H9 (cell line): Measurements from ENCODE around the gene TOGARAM1. TPM values are rescaled to one million over a fixed set of nuclear protein-coding genes. Genes with fewer than 3 reads are reported as not detected.

Experiments used
- DNase-seq: peaks from one replicate; pipeline ENCODE4 v3.0.0-alpha.2; 2017
- H2AFZ ChIP-seq: one replicate; pipeline ENCODE4 v1.6.1; 2013; ENCODE audit warnings: mild to moderate bottlenecking, low read length, control low read depth, moderate library complexity
- H2AK5ac ChIP-seq: 2 replicates; pipeline ENCODE4 v1.6.1; 2013; ENCODE audit warnings: low read length, control low read depth, mixed read lengths; ENCODE audit not compliant: insufficient read length
- H2BK120ac ChIP-seq: one replicate; pipeline ENCODE4 v1.6.1; 2013; ENCODE audit warnings: low read depth, mild to moderate bottlenecking, low read length, control low read depth, inconsistent platforms; ENCODE audit not compliant: poor library complexity, severe bottlenecking
- H2BK12ac ChIP-seq: 2 replicates; pipeline ENCODE4 v1.6.1; 2013; ENCODE audit warnings: low read length, control low read depth, mixed read lengths, low read depth; ENCODE audit not compliant: insufficient read length
- H2BK15ac ChIP-seq: 2 replicates; pipeline ENCODE4 v1.6.1; 2013; ENCODE audit warnings: low read depth, low read length, control low read depth
- H2BK20ac ChIP-seq: one replicate; pipeline ENCODE4 v1.6.1; 2013; ENCODE audit warnings: low read depth, mild to moderate bottlenecking, low read length, control low read depth, inconsistent platforms; ENCODE audit not compliant: poor library complexity, severe bottlenecking
- H2BK5ac ChIP-seq: 2 replicates; pipeline ENCODE4 v1.6.1; 2013; ENCODE audit warnings: low read length, control low read depth, mixed read lengths; ENCODE audit not compliant: insufficient read length
- H3K14ac ChIP-seq: 2 replicates; pipeline ENCODE4 v1.6.1; 2013; ENCODE audit warnings: low read length, control low read depth; ENCODE audit not compliant: insufficient read depth
- H3K18ac ChIP-seq: 2 replicates; pipeline ENCODE4 v1.6.1; 2013; ENCODE audit warnings: low read depth, mild to moderate bottlenecking, mixed read lengths, low read length, control low read depth; ENCODE audit not compliant: insufficient read length
- H3K23ac ChIP-seq: 2 replicates; pipeline ENCODE4 v1.6.1; 2013; ENCODE audit warnings: low read length, control low read depth, mixed read lengths, low read depth; ENCODE audit not compliant: insufficient read length
- H3K23me2 ChIP-seq: 2 replicates; pipeline ENCODE4 v1.6.1; 2013; ENCODE audit warnings: low read depth, mild to moderate bottlenecking, mixed read lengths, low read length, control low read depth; ENCODE audit not compliant: insufficient read length, poor library complexity, severe bottlenecking
- H3K27ac ChIP-seq: 2 replicates; pipeline ENCODE4 v1.5.1; 2013; ENCODE audit warnings: low read length, control low read depth, mixed read lengths, low read depth; ENCODE audit not compliant: insufficient read length
- H3K27me3 ChIP-seq: 2 replicates; pipeline ENCODE4 v1.6.1; 2013; ENCODE audit warnings: low read length, control low read depth, inconsistent platforms; ENCODE audit not compliant: insufficient read depth
- H3K4ac ChIP-seq: 2 replicates; pipeline ENCODE4 v1.6.1; 2013; ENCODE audit warnings: low read depth, mild to moderate bottlenecking, control low read depth, inconsistent platforms, low read length, moderate library complexity
- H3K4me1 ChIP-seq: 2 replicates; pipeline ENCODE4 v1.6.1; 2013; ENCODE audit warnings: low read length, control low read depth, inconsistent platforms; ENCODE audit not compliant: insufficient read depth
- H3K4me2 ChIP-seq: 2 replicates; pipeline ENCODE4 v1.6.1; 2013; ENCODE audit warnings: low read length, control low read depth, mixed read lengths; ENCODE audit not compliant: insufficient read length, insufficient read depth
- H3K56ac ChIP-seq: 2 replicates; pipeline ENCODE4 v1.6.1; 2013; ENCODE audit warnings: low read depth, mild to moderate bottlenecking, mixed read lengths, low read length, control low read depth; ENCODE audit not compliant: insufficient read length
- H3K79me1 ChIP-seq: 2 replicates; pipeline ENCODE4 v1.6.1; 2013; ENCODE audit warnings: low read depth, mild to moderate bottlenecking, moderate library complexity, low read length, control low read depth, inconsistent platforms; ENCODE audit not compliant: insufficient read depth, poor library complexity, severe bottlenecking
- H3K79me2 ChIP-seq: 2 replicates; pipeline ENCODE4 v1.6.1; 2013; ENCODE audit warnings: low read length, control low read depth, inconsistent platforms; ENCODE audit not compliant: insufficient read depth
- H3K9ac ChIP-seq: 2 replicates; pipeline ENCODE4 v1.6.1; 2013; ENCODE audit warnings: low read length, control low read depth, mixed read lengths; ENCODE audit not compliant: insufficient read length; ENCODE audit errors: extremely low read depth
- H3K9me3 ChIP-seq: one replicate; pipeline ENCODE4 v1.6.1; 2013; ENCODE audit warnings: low read depth, low read length, inconsistent platforms; ENCODE audit not compliant: control insufficient read depth
- H3T11ph ChIP-seq: one replicate; pipeline ENCODE4 v1.6.1; 2013; ENCODE audit warnings: mild to moderate bottlenecking, low read length, control low read depth, inconsistent platforms
- H4K20me1 ChIP-seq: one replicate; pipeline ENCODE4 v1.6.1; 2013; ENCODE audit not compliant: control insufficient read depth, insufficient read length, insufficient read depth
- H4K5ac ChIP-seq: 2 replicates; pipeline ENCODE4 v1.6.1; 2013; ENCODE audit warnings: low read depth, mild to moderate bottlenecking, mixed read lengths, low read length, control low read depth; ENCODE audit not compliant: insufficient read length
- H4K8ac ChIP-seq: replicated peaks from 2 replicates; pipeline ENCODE4 v1.6.1; 2013; ENCODE audit warnings: low read length, control low read depth, mixed read lengths, low read depth; ENCODE audit not compliant: insufficient read length
- H4K91ac ChIP-seq: 2 replicates; pipeline ENCODE4 v1.6.1; 2013; ENCODE audit warnings: low read depth, mild to moderate bottlenecking, moderate library complexity, mixed read lengths, low read length, control low read depth; ENCODE audit not compliant: insufficient read length
- H3K27ac Mint-ChIP-seq, 3 experiments: 2 replicates in 2 of 3; 3 replicates in 1 of 3; pipeline ENCODE4 v1.8.0; 2020 to 2021; ENCODE audit warnings: mixed read lengths in 3 of 3, mild to moderate bottlenecking in 1 of 3, moderate library complexity in 1 of 3
- H3K27me3 Mint-ChIP-seq: 2 replicates; pipeline ENCODE4 v1.8.0; 2021; ENCODE audit warnings: low read depth, mild to moderate bottlenecking, moderate library complexity, mixed read lengths
- H3K36me3 Mint-ChIP-seq, 3 experiments: 2 replicates in 2 of 3; 3 replicates in 1 of 3; pipeline ENCODE4 v1.8.0; 2020 to 2021; ENCODE audit warnings: low read depth in 3 of 3, mixed read lengths in 3 of 3; ENCODE audit not compliant: insufficient read depth in 1 of 3
- H3K4me1 Mint-ChIP-seq, 2 experiments: 2 replicates each; pipeline ENCODE4 v1.8.0; 2020; ENCODE audit warnings: mixed read lengths in 2 of 2
- H3K4me3 Mint-ChIP-seq, 2 experiments: 2 replicates in 1 of 2; 3 replicates in 1 of 2; pipeline ENCODE4 v1.8.0; 2020 to 2021; ENCODE audit warnings: mild to moderate bottlenecking in 2 of 2, mixed read lengths in 2 of 2, moderate library complexity in 1 of 2
- H3K9me3 Mint-ChIP-seq, 2 experiments: 2 replicates in 1 of 2; 3 replicates in 1 of 2; pipeline ENCODE4 v1.8.0; 2020; ENCODE audit warnings: mild to moderate bottlenecking in 2 of 2, mixed read lengths in 2 of 2, moderate library complexity in 1 of 2
- WGBS: extraction: QIAGEN DNeasy Blood & Tissue Kit; methylation state at CpG from one replicate; pipeline ENCODE4 v1.1.7; 2013; ENCODE audit warnings: missing lambda C conversion rate, low lambda C conversion rate, mixed read lengths; ENCODE audit not compliant: insufficient read length; ENCODE audit errors: extremely low coverage; 5-methylcytosine and 5-hydroxymethylcytosine counted together
- total RNA-seq: library from RNA; stranded (reverse); gene quantifications from 2 replicates; pipeline ENCODE4 v1.2.1, GENCODE V29; 2021
- TF ChIP-seq, protein P1 (sequence below): fragments of 200-600 bp; sonication (generic); conservative IDR thresholded peaks from 3 replicates; pipeline ENCODE4 v1.8.0; 2021; ENCODE audit warnings: antibody characterized with exemption, mild to moderate bottlenecking

Gene TOGARAM1
- total RNA-seq, 1 experiment from 2014 or later = 11.4 TPM

DNA sequence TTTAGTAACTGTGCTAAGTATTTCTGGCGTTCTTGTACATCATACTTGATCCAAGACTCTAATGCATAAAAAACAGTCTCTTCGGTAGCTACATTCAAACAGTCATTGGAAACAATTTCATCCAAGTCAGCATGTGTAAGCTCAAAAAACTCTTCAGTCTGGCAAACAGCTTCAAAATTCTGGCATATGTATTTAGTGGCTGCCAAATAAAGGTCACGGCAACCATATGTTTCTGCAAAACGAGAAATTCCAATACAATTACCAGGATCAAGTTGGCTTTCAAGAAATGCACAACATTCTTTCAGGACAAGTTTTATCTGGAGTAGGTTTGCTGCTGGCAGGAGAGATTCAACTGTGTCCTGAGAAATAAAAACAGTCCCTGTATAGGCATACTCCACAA lies 16.7 kb upstream of the TOGARAM1 start:
- no peak overlapping the region for H3K4ac ChIP-seq
- Mint-ChIP-seq H3K4me3 (no peak overlapping the region), H3K36me3 (peaks cover 17 to 49% (median 38%) of the 10 kb centered on the region in 3 experiments), H3K27ac (no peak overlapping the region), H3K9me3 (peaks cover 3 to 4% of the 10 kb centered on the region in 2 experiments; a peak in 3 of 5 replicates), H3K27me3 (no peaks in the 10 kb centered on the region), H3K4me1 (no peaks in the 10 kb centered on the region)
- no peak overlapping the region for H2AK5ac ChIP-seq
- no peak overlapping the region for H3T11ph ChIP-seq
- no CpG with 5 or more reads among the region's 4 CpGs for WGBS
- H4K8ac ChIP-seq = no peak overlapping the region
- H3K9me3 ChIP-seq = no peaks in the 10 kb centered on the region
- H3K27me3 ChIP-seq = no peaks in the 10 kb centered on the region
- H3K23ac ChIP-seq = no peak overlapping the region
- H2AFZ ChIP-seq = no peak overlapping the region
- H2BK12ac ChIP-seq = no peak overlapping the region
- no peaks in the 10 kb centered on the region for H3K79me2 ChIP-seq
- no peak overlapping the region for H3K27ac ChIP-seq
- no peak overlapping the region for H3K4me2 ChIP-seq
- H4K20me1 ChIP-seq = no peaks in the 10 kb centered on the region
- no peak overlapping the region for H3K14ac ChIP-seq
- H3K9ac ChIP-seq = no peak overlapping the region
- H2BK120ac ChIP-seq = no peak overlapping the region
- no peak overlapping the region for H2BK20ac ChIP-seq
- DNase-seq = no peak
- H3K56ac ChIP-seq = no peak overlapping the region
- H4K5ac ChIP-seq = no peak overlapping the region
- H3K79me1 ChIP-seq = no peaks in the 10 kb centered on the region
- H2BK5ac ChIP-seq = no peak overlapping the region
- TF ChIP-seq, protein P1, sequence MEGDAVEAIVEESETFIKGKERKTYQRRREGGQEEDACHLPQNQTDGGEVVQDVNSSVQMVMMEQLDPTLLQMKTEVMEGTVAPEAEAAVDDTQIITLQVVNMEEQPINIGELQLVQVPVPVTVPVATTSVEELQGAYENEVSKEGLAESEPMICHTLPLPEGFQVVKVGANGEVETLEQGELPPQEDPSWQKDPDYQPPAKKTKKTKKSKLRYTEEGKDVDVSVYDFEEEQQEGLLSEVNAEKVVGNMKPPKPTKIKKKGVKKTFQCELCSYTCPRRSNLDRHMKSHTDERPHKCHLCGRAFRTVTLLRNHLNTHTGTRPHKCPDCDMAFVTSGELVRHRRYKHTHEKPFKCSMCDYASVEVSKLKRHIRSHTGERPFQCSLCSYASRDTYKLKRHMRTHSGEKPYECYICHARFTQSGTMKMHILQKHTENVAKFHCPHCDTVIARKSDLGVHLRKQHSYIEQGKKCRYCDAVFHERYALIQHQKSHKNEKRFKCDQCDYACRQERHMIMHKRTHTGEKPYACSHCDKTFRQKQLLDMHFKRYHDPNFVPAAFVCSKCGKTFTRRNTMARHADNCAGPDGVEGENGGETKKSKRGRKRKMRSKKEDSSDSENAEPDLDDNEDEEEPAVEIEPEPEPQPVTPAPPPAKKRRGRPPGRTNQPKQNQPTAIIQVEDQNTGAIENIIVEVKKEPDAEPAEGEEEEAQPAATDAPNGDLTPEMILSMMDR = no peak
- H2BK15ac ChIP-seq = no peak overlapping the region
- no peaks in the 10 kb centered on the region for H3K4me1 ChIP-seq
- H4K91ac ChIP-seq = no peak overlapping the region
- no peak overlapping the region for H3K18ac ChIP-seq
- H3K23me2 ChIP-seq = no peaks in the 10 kb centered on the region
